ENCODE results near the gene PODXL2. TPM values are rescaled to one million over a fixed set of nuclear protein-coding genes. Genes with fewer than 3 reads are reported as not detected.

The PODXL2 gene
- total RNA-seq, 1 experiment from 2014 or later = 5.7 TPM

GRCh38 chr3:127644641-127645370 lies 15.8 kb downstream of the PODXL2 start:
- intact Hi-C loops (cut with micrococcal nuclease) = no loop called here

More at GRCh38 chr3:127644641-127645370, 15.8 kb downstream of the PODXL2 start:
- Histone ChIP-seq H3K36me3 (ENCODE audit: control insufficient read depth in 1 of 2, insufficient read depth in 2 of 2, low read length in 2 of 2) (no peaks in the 10 kb centered on the region), H2AFZ (ENCODE audit: low read depth, low read length, poor library complexity, severe bottlenecking) (no peak overlapping the region), H3K79me2 (ENCODE audit: insufficient read depth, low read length) (no peaks in the 10 kb centered on the region), H3K9me3 (ENCODE audit: control insufficient read depth in 1 of 2, insufficient read depth in 1 of 2, low read depth in 1 of 2, low read length in 2 of 2) (no peaks in the 10 kb centered on the region), H3K4me2 (ENCODE audit: low read length) (no peak overlapping the region), H3K27me3 (ENCODE audit: insufficient read depth, low read length) (no peaks in the 10 kb centered on the region), H3K27ac (ENCODE audit: low read depth, low read length) (no peak overlapping the region), H4K20me1 (ENCODE audit: insufficient read depth) (no peaks in the 10 kb centered on the region), H3K9me2 (ENCODE audit: insufficient read depth) (no peaks in the 10 kb centered on the region), H3K4me1 (ENCODE audit: control insufficient read depth in 1 of 2, insufficient read depth in 2 of 2, low read length in 2 of 2) (no peaks in the 10 kb centered on the region; a peak in 1 of 4 replicates), H3K9ac (ENCODE audit: low read length) (no peak overlapping the region), H3K4me3 (replicated peaks in 1 of 2; ENCODE audit: low read depth in 1 of 2, low read length in 2 of 2) (no peak overlapping the region)
- BruUV-seq (replicated peaks) = no TSS peak
- ChIA-PET RAD21 (ENCODE audit: low non-redundant PET in 1 of 2, low total read pairs in 2 of 2, uncharacterized antibody in 2 of 2, unreplicated experiment in 2 of 2) (no interaction called here), CTCF (no interaction called here), POLR2A (no interaction called here)
- TF ChIP-seq EZH2phosphoT487 (IDR thresholded peaks at IDR 0.05; ENCODE audit: borderline replicate concordance) (no peak), ELF1 (IDR thresholded peaks at IDR 0.05; ENCODE audit: borderline replicate concordance, low read depth) (no peak), MAX (IDR thresholded peaks at IDR 0.05) (no peak), ATF3 (IDR thresholded peaks at IDR 0.05) (no peak), CBX3 (IDR thresholded peaks at IDR 0.05; ENCODE audit: low read depth) (no peak), CTCF (IDR thresholded peaks at IDR 0.05 in 2 of 3, conservative IDR thresholded peaks at IDR 0.05 in 1 of 3; ENCODE audit: borderline replicate concordance in 1 of 3, insufficient read depth in 1 of 3, low read depth in 2 of 3, low read length in 2 of 3) (no peak), ZNF274 (IDR thresholded peaks at IDR 0.05; ENCODE audit: low read depth, low read length) (no peak), EGR1 (IDR thresholded peaks at IDR 0.05; ENCODE audit: low read depth) (no peak), POLR2AphosphoS5 (IDR thresholded peaks at IDR 0.05; ENCODE audit: low read depth, low read length) (no peak), REST (IDR thresholded peaks at IDR 0.05; ENCODE audit: low read depth) (no peak), TCF7L2 (IDR thresholded peaks at IDR 0.05; ENCODE audit: borderline replicate concordance, extremely low read depth, insufficient read depth, insufficient read length) (no peak), CEBPB (IDR thresholded peaks at IDR 0.05; ENCODE audit: low read depth) (no peak), YY1 (IDR thresholded peaks at IDR 0.05; ENCODE audit: extremely low read depth, insufficient replicate concordance, low read depth, low read length) (no peak), FOSL1 (IDR thresholded peaks at IDR 0.05; ENCODE audit: low read depth) (no peak), POLR2A (IDR thresholded peaks at IDR 0.05; ENCODE audit: borderline replicate concordance, extremely low read depth, insufficient read depth, insufficient read length) (no peak)
- ATAC-seq (no peak), DNase-seq (ENCODE audit: low read depth, low spot score) (no peak)
